Cardiac fibroblast (primary cell): ENCODE data around the gene SLIT3.
A peak's percentile ranks its signal among the peaks of the same experiment; 100 is the strongest.

Experiments
- DNase-seq, 2 donors: peaks; one replicate each; pipeline versions ENCODE4 v3.0.0 to v3.0.0-alpha.2; 2010; ENCODE audit warnings: low read depth in 2 of 2
- H3K4me3 ChIP-seq, 2 donors: replicated peaks in 1 of 2; 1 replicate in 1 of 2; 2 replicates in 1 of 2; pipeline ENCODE4 v1.5.1; 2011; ENCODE audit warnings: low read depth in 2 of 2, low read length in 2 of 2, mild to moderate bottlenecking in 2 of 2, moderate library complexity in 1 of 2
- TF ChIP-seq, protein P1 (sequence below): IDR thresholded peaks from one replicate; pipeline ENCODE4 v1.5.1; 2011; ENCODE audit warnings: low read depth, mild to moderate bottlenecking, low read length, inconsistent platforms

The SLIT3 gene

GRCh38 chr5:169168280-169168679 lies 132.7 kb downstream of the SLIT3 start:
- DNase-seq: no peak
- TF ChIP-seq, protein P1, sequence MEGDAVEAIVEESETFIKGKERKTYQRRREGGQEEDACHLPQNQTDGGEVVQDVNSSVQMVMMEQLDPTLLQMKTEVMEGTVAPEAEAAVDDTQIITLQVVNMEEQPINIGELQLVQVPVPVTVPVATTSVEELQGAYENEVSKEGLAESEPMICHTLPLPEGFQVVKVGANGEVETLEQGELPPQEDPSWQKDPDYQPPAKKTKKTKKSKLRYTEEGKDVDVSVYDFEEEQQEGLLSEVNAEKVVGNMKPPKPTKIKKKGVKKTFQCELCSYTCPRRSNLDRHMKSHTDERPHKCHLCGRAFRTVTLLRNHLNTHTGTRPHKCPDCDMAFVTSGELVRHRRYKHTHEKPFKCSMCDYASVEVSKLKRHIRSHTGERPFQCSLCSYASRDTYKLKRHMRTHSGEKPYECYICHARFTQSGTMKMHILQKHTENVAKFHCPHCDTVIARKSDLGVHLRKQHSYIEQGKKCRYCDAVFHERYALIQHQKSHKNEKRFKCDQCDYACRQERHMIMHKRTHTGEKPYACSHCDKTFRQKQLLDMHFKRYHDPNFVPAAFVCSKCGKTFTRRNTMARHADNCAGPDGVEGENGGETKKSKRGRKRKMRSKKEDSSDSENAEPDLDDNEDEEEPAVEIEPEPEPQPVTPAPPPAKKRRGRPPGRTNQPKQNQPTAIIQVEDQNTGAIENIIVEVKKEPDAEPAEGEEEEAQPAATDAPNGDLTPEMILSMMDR: no peak
- H3K4me3 ChIP-seq: no peak overlapping the region

DNA sequence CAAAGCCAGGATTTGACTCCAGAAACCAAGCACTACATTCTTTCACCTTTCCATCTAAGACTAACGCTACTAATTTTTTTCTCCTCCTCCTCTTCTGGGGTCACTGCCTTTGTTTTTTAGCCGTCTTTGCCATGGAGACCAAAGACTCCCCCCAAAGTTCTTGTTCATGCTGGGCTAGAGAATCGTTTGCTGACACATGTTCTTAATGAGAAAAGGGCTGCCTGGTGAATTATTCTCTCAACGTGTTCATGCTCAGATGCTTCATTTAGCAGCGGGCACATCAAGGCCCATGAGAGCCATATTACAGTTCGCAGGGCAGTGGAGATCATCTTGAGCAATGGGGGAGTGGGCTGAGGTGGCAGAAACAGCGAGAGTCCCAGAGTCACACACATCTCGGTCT lies 134.9 kb downstream of the SLIT3 start:
- TF ChIP-seq, protein P1: no peak
- H3K4me3 ChIP-seq: no peak overlapping the region
- no peak for DNase-seq

DNA sequence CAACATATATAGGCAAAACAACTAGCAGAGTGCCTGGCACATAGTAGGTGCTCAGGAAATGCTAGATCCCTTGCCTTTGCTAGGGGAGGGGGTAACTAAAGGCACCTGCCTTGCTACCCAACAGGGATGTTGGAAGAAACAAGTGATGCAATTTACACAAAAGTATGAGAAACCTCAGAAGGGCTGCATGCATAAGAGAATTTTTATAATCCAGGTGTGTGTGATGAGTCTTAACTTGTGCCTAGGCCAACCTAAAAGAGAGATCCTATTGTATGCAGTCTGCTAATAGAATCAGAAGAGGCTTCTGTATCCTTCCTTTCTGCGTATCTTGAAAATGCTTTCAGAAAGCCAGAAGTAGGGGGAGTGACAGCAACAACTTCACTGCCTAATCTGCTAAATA lies 135.9 kb downstream of the SLIT3 start:
- TF ChIP-seq, protein P1: no peak
- H3K4me3 ChIP-seq: no peak overlapping the region
- no peak for DNase-seq

- TF ChIP-seq, protein P1: no peak
- peak; percentile 55 to 80 for DNase-seq
- no peak overlapping the region for H3K4me3 ChIP-seq
Measured at GRCh38 chr5:169164481-169164925, 136.4 kb downstream of the SLIT3 start.

GRCh38 chr5:169162407-169162806 lies 138.5 kb downstream of the SLIT3 start:
- peak; percentile 57 to 58 for DNase-seq
- H3K4me3 ChIP-seq: no peak overlapping the region
- TF ChIP-seq, protein P1: no peak

GRCh38 chr5:169161022-169161680 lies 139.8 kb downstream of the SLIT3 start:
- TF ChIP-seq, protein P1: no peak
- H3K4me3 ChIP-seq: no peak overlapping the region
- peak; percentile 72 to 98 for DNase-seq
